Anterior cingulate cortex (tissue), 58 donors: ENCODE results near the gene SNRPN.
"Not testable (repeated sequence)": the region's sequence is repeated elsewhere in the genome, so short reads cannot be mapped to it uniquely, and the experiment has no call there.

Experiments
- DNase-seq, 58 donors: peaks; one replicate each; lab custom pipeline; 2025; lab: John Stamatoyannopoulos, UW

SNRPN gene

GRCh38 chr15:24966364-24967103 lies 11.7 kb downstream of the SNRPN start:
- no peak for DNase-seq

GRCh38 chr15:24971052-24971451 lies 16.3 kb downstream of the SNRPN start:
- no peak for DNase-seq

DNA sequence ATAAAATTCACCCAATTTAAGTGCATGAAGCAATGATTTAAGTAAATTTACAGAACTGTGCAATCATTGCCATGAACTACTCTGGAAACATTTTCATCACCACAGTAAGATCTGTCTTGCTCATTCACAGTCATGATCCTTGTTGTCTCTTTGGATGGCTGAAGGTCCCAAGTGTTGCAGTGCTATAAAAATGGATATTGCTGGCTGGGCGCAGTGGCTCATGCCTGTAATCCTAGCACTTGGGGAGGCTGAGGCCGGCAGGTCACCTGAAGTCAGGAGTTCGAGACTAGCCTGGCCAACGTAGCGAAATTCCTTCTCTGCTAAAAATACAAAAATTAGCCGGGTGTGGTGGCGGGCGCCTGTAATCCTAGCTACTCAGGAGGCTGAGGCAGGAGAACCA lies 17.0 kb downstream of the SNRPN start:
- DNase-seq: no peak

GRCh38 chr15:24972707-24973106 lies 17.9 kb downstream of the SNRPN start:
- not testable (repeated sequence) for DNase-seq

GRCh38 chr15:24976932-24977331 lies 22.1 kb downstream of the SNRPN start:
- no peak for DNase-seq

- DNase-seq: no peak
These were observed 22.9 kb downstream of the SNRPN start for GRCh38 chr15:24977686-24978085.

GRCh38 chr15:24985224-24985623 lies 30.4 kb downstream of the SNRPN start:
- DNase-seq: no peak

GRCh38 chr15:24986653-24987052 lies 31.9 kb downstream of the SNRPN start:
- no peak for DNase-seq

DNA sequence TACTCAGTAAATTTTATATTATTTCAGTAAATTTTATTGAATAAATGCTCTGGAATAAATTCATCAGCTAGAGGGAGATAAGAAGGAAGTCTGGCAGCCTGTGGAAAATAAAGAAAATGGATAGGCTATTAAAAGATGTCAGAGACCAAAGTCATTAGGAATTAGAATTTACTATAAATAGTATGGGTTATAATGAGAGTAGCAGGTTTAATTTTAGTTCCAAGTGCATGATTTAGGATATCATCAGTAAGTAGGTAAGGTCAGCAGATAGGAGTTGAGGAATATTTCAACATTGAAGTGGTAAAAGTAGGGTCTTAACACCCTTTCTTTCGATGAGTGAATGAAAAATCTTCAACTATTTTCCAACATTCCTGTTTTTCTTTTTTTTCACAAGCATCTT lies 64.6 kb downstream of the SNRPN start:
- no peak for DNase-seq

DNA sequence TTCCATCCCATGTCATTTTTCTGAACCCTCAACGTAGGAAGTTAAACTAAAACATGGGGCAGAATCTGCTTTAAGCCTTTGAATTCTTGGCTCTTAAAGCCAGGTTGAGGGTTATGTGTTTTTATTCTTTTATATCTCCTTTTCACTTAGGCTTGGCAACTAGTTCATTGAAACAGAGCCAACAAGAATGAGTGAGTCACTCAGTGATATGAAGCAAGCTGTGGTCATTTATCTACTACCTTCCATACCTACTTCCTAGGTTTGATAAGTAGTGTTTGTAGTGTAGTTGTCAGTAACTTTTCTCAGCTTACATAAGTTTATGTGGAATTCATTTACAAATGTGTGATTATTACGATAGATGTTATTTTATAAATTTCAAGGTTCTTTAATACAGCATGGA lies 67.4 kb downstream of the SNRPN start:
- DNase-seq: no peak
